CD14-positive monocyte (primary cell): ENCODE measurements around the gene KCNQ1. TPM values are rescaled to one million over a fixed set of nuclear protein-coding genes. Genes with fewer than 3 reads are reported as not detected.

Source experiments
- DNase-seq, 3 donors: peaks; one replicate each; pipeline ENCODE4 v3.0.0-alpha.2; 2011 to 2022
- H2AFZ ChIP-seq: 2 replicates; pipeline ENCODE4 v1.6.0; 2012; ENCODE audit warnings: mild to moderate bottlenecking, low read depth, low read length, inconsistent platforms; ENCODE audit not compliant: insufficient read depth, poor library complexity, severe bottlenecking
- H3K27ac ChIP-seq, 2 donors: 1 replicate in 1 of 2; 2 replicates in 1 of 2; pipeline ENCODE4 v1.5.1; 2012 to 2013; ENCODE audit warnings: low read length in 2 of 2, control low read depth in 1 of 2, inconsistent platforms in 1 of 2, low read depth in 1 of 2, mild to moderate bottlenecking in 1 of 2
- H3K27me3 ChIP-seq, 2 donors: one replicate each; pipeline versions ENCODE4 v1.6.0 to v1.6.1; 2011 to 2013; ENCODE audit warnings: low read length in 2 of 2; ENCODE audit not compliant: control insufficient read depth in 2 of 2, insufficient read depth in 2 of 2
- H3K36me3 ChIP-seq, 2 donors: replicated peaks in 1 of 2; 1 replicate in 1 of 2; 2 replicates in 1 of 2; pipeline versions ENCODE4 v1.5.1 to v1.6.1; 2012 to 2013; ENCODE audit warnings: low read length in 2 of 2, control low read depth in 1 of 2, inconsistent platforms in 1 of 2, mild to moderate bottlenecking in 1 of 2; ENCODE audit not compliant: insufficient read depth in 2 of 2, control insufficient read depth in 1 of 2
- H3K4me1 ChIP-seq, 2 donors: 1 replicate in 1 of 2; 2 replicates in 1 of 2; pipeline versions ENCODE4 v1.5.1 to v1.6.1; 2012 to 2013; ENCODE audit warnings: low read length in 2 of 2, control low read depth in 1 of 2, inconsistent platforms in 1 of 2, mild to moderate bottlenecking in 1 of 2, moderate library complexity in 1 of 2; ENCODE audit not compliant: insufficient read depth in 2 of 2, control insufficient read depth in 1 of 2
- H3K4me2 ChIP-seq: replicated peaks from 2 replicates; pipeline ENCODE3; 2012; ENCODE audit warnings: low read length, moderate library complexity, mild to moderate bottlenecking; ENCODE audit not compliant: poor library complexity, severe bottlenecking; ENCODE audit errors: extremely low read depth
- H3K4me3 ChIP-seq, 3 experiments: fragments of 200-600 bp in 1 of 3; sonication (generic) in 1 of 3; replicated peaks in 1 of 3; 1 replicate in 2 of 3; 2 replicates in 1 of 3; pipeline ENCODE4 v1.5.1; 2011 to 2013; ENCODE audit warnings: low read length in 3 of 3, mild to moderate bottlenecking in 3 of 3, control low read depth in 2 of 3, low read depth in 2 of 3, inconsistent platforms in 1 of 3, moderate library complexity in 1 of 3
- H3K79me2 ChIP-seq: 2 replicates; pipeline ENCODE4 v1.6.0; 2012; ENCODE audit warnings: mild to moderate bottlenecking, control low read depth, inconsistent platforms, low read length, moderate library complexity; ENCODE audit not compliant: insufficient read depth
- H3K9ac ChIP-seq: 2 replicates; pipeline ENCODE4 v1.6.0; 2017; ENCODE audit warnings: low read length, mild to moderate bottlenecking; ENCODE audit not compliant: insufficient read depth, poor library complexity, severe bottlenecking
- H3K9me3 ChIP-seq, 2 donors: replicated peaks in 1 of 2; 1 replicate in 1 of 2; 2 replicates in 1 of 2; pipeline versions ENCODE4 v1.5.1 to v1.6.1; 2012 to 2013; ENCODE audit warnings: low read length in 2 of 2, control low read depth in 1 of 2; ENCODE audit not compliant: control insufficient read depth in 1 of 2, insufficient read depth in 1 of 2
- H4K20me1 ChIP-seq: 2 replicates; pipeline ENCODE4 v1.6.0; 2012; ENCODE audit warnings: mild to moderate bottlenecking, low read length, control low read depth, moderate library complexity; ENCODE audit not compliant: insufficient read depth
- H3K27ac Mint-ChIP-seq, 7 donors: one replicate each; pipeline ENCODE4 v1.8.0; 2020; ENCODE audit warnings: mild to moderate bottlenecking in 7 of 7, mixed read lengths in 7 of 7, moderate library complexity in 6 of 7, inconsistent platforms in 2 of 7
- H3K27me3 Mint-ChIP-seq, 3 donors: one replicate each; pipeline ENCODE4 v1.8.0; 2021 to 2022; ENCODE audit warnings: low read depth in 3 of 3, mild to moderate bottlenecking in 3 of 3, mixed read lengths in 3 of 3, moderate library complexity in 3 of 3, inconsistent platforms in 1 of 3
- H3K36me3 Mint-ChIP-seq, 2 donors: one replicate each; pipeline ENCODE4 v1.8.0; 2020; ENCODE audit warnings: mixed read lengths in 2 of 2, inconsistent platforms in 1 of 2, mild to moderate bottlenecking in 1 of 2
- H3K4me1 Mint-ChIP-seq: one replicate; pipeline ENCODE4 v1.8.0; 2020; ENCODE audit warnings: mild to moderate bottlenecking, mixed read lengths
- H3K4me3 Mint-ChIP-seq, 2 donors: one replicate each; pipeline ENCODE4 v1.8.0; 2020; ENCODE audit warnings: mild to moderate bottlenecking in 2 of 2, mixed read lengths in 2 of 2, moderate library complexity in 1 of 2
- H3K9me3 Mint-ChIP-seq, 7 donors: one replicate each; pipeline ENCODE4 v1.8.0; 2020 to 2022; ENCODE audit warnings: mixed read lengths in 7 of 7, mild to moderate bottlenecking in 6 of 7, moderate library complexity in 6 of 7, inconsistent platforms in 2 of 7
- WGBS: methylation state at CpG from one replicate; pipeline ENCODE4 v1.1.5; 2013; ENCODE audit warnings: missing lambda C conversion rate; ENCODE audit not compliant: insufficient coverage; 5-methylcytosine and 5-hydroxymethylcytosine counted together
- intact Hi-C, 2 donors: fragments of 100-400 bp; cut with micrococcal nuclease; formaldehyde crosslinking; loops; one replicate each; pipeline versions ENCODE4 v1.15.0 to v1.15.1; 2023
- polyA plus RNA-seq, 3 donors: library from polyadenylated mRNA; depleted of rRNA in 1 of 3; unstranded in 2 of 3; stranded (reverse) in 1 of 3; fragments of 300-500 nt in 2 of 3; fragments of >200 nt in 1 of 3; fragmentation: Illumina TruSeq in 2 of 3; gene quantifications; 1 replicate in 2 of 3; 2 replicates in 1 of 3; pipeline ENCODE4 v1.2.3, GENCODE V29; 2012 to 2021
- TF ChIP-seq, protein P1 (sequence below): fragments of 200-600 bp; IDR thresholded peaks from one replicate; pipeline ENCODE4 v1.8.0; 2022; ENCODE audit warnings: antibody characterized with exemption, mild to moderate bottlenecking

Gene KCNQ1
- polyA plus RNA-seq, 3 donors = 14.9 to 31.8 (median 21.6) TPM

DNA sequence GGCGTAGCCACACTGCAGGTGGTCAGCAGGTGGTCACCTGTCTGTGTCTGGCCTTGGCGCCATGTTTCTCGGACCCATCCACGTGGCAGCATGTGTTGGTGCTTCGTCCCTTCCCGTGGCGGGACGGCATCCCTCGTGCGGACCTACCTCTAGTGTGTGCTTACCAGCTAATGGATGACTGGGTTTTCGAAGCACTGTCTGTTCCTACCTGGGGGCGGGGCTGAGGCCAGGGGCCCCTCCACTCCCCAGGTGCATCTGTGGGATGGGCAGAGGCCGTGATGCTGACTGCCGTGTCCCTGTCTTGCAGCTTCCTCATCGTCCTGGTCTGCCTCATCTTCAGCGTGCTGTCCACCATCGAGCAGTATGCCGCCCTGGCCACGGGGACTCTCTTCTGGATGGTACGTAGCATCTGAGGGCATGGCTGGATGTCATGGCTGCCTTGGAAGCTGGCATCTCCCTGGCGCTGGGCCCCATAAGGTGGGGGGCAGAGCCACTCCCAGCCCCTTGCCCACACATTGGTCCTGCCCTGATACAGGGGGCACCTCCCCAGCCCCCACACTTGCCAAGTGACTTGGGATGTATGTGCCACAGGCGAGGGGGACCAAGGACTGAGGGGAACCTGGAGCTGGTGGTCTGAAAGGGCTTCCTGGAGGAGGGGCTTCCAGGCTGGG is 82.9 kb downstream of the KCNQ1 start:
- H3K9me3 Mint-ChIP-seq = no peaks in the 10 kb centered on the region
- peaks cover 2 to 3% (median 2%) of the 10 kb centered on the region in 3 donors for H3K27me3 Mint-ChIP-seq
- H3K4me1 ChIP-seq = peaks cover 43 to 47% of the 10 kb centered on the region in 2 donors
- H3K4me3 ChIP-seq = peak overlapping the region in 1 of 3 experiments; percentile 69
- H3K9me3 ChIP-seq = no peaks in the 10 kb centered on the region
- H3K79me2 ChIP-seq = no peaks in the 10 kb centered on the region
- no peaks in the 10 kb centered on the region for H3K27me3 ChIP-seq
- H2AFZ ChIP-seq = no peak overlapping the region
- H4K20me1 ChIP-seq = peaks cover 84% of the 10 kb centered on the region
- TF ChIP-seq, protein P1, sequence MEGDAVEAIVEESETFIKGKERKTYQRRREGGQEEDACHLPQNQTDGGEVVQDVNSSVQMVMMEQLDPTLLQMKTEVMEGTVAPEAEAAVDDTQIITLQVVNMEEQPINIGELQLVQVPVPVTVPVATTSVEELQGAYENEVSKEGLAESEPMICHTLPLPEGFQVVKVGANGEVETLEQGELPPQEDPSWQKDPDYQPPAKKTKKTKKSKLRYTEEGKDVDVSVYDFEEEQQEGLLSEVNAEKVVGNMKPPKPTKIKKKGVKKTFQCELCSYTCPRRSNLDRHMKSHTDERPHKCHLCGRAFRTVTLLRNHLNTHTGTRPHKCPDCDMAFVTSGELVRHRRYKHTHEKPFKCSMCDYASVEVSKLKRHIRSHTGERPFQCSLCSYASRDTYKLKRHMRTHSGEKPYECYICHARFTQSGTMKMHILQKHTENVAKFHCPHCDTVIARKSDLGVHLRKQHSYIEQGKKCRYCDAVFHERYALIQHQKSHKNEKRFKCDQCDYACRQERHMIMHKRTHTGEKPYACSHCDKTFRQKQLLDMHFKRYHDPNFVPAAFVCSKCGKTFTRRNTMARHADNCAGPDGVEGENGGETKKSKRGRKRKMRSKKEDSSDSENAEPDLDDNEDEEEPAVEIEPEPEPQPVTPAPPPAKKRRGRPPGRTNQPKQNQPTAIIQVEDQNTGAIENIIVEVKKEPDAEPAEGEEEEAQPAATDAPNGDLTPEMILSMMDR = no peak
- peak overlapping the region in 5 of 7 donors; percentile 26 to 80 (median 69) for H3K27ac Mint-ChIP-seq
- intact Hi-C loops = loop anchor here (1.0 to 10.0 kb wide), 3 partner anchors 45 to 333 kb away; no protein-coding TSS in a partner anchor
- H3K27ac ChIP-seq = no peak overlapping the region
- peak overlapping the region; percentile 75 for H3K4me2 ChIP-seq
- no peak overlapping the region for H3K4me3 Mint-ChIP-seq
- H3K36me3 ChIP-seq = peaks cover 19 to 36% of the 10 kb centered on the region in 2 donors
- no peak overlapping the region for H3K9ac ChIP-seq
- no peak for DNase-seq
- peaks cover 49 to 75% of the 10 kb centered on the region in 2 donors for H3K36me3 Mint-ChIP-seq
- H3K4me1 Mint-ChIP-seq = peaks cover 54% of the 10 kb centered on the region
- WGBS = 96% methylated on average over 18 of the region's 22 CpGs

DNA sequence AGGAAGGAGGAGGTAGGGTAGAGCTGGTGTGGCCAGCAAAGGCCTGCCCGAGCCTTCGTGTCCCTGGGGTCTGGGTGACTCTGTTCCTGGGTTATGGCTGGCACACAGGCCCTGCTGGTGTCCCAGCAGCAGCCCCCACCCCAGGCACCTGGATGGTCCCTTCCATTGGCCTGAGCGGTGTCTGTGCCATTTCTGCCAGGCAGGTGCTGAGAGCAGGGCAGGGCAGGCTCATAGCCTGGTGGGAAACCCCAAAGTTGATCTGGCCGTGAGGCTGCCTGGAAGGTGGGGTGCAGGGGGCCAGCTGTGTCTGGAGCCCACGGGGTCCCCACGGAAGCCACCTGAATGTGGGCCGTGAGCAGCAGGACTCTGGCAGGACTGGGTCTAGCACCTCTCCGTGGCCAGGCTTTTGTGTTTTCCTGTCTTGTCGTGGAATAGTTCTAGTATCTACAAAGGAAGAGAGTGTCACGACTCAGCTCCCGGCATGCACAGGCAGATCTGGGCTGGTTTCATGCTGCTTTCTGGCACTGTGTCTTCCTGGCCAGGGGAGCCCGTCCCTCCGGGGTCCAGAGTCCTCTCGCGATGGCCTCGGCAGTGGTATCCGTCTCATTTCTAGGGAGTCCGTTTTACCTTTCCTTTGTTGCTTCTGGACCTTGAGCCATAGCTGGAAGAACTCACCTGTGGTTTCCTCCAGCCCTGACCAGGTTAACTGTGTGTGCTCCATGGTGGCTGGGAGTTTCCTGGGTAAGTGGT is 83.7 kb downstream of the KCNQ1 start:
- DNase-seq = no peak
- Histone ChIP-seq H3K4me1 (peaks cover 50 to 54% of the 10 kb centered on the region in 2 donors), H4K20me1 (peaks cover 88% of the 10 kb centered on the region), H3K27ac (no peak overlapping the region), H3K27me3 (no peaks in the 10 kb centered on the region), H3K9me3 (no peaks in the 10 kb centered on the region), H3K4me2 (no peak overlapping the region), H3K4me3 (no peak overlapping the region), H3K9ac (no peak overlapping the region), H3K79me2 (peaks cover 6% of the 10 kb centered on the region), H2AFZ (no peak overlapping the region), H3K36me3 (peaks cover 19 to 36% of the 10 kb centered on the region in 2 donors)
- H3K4me1 Mint-ChIP-seq = peaks cover 61% of the 10 kb centered on the region
- TF ChIP-seq, protein P1 = no peak
- peaks cover 2 to 3% (median 2%) of the 10 kb centered on the region in 3 donors for H3K27me3 Mint-ChIP-seq
- intact Hi-C loops = loop anchor here (5.0 to 10.0 kb wide), 2 partner anchors 46 to 334 kb away; no protein-coding TSS in a partner anchor
- H3K4me3 Mint-ChIP-seq = no peak overlapping the region
- H3K27ac Mint-ChIP-seq = peak overlapping the region in 1 of 7 donors; percentile 50
- no peaks in the 10 kb centered on the region for H3K9me3 Mint-ChIP-seq
- WGBS = 92% methylated on average over 18 of the region's 18 CpGs
- peaks cover 48 to 72% of the 10 kb centered on the region in 2 donors for H3K36me3 Mint-ChIP-seq
